ENCODE results near the gene ANKRD55.

Gene ANKRD55

GRCh38 chr5:56142614-56143372 is 90.3 kb downstream of the ANKRD55 start:
- Histone ChIP-seq H4K8ac (ENCODE audit: low read depth, low read length) (no peak overlapping the region), H3K27me3 (ENCODE audit: control insufficient read depth in 3 of 3, insufficient read depth in 3 of 3, low read depth in 1 of 3, low read length in 3 of 3) (no peaks in the 10 kb centered on the region), H2BK5ac (ENCODE audit: low read length) (no peak overlapping the region), H3K4me2 (ENCODE audit: insufficient read depth, low read length, poor library complexity, severe bottlenecking) (no peak overlapping the region), H4K91ac (ENCODE audit: low read depth, low read length, poor library complexity) (no peak overlapping the region), H3K79me1 (ENCODE audit: low read depth, low read length) (no peaks in the 10 kb centered on the region), H3K36me3 (replicated peaks in 1 of 2; ENCODE audit: control insufficient read depth in 2 of 2, insufficient read depth in 2 of 2, low read length in 2 of 2) (no peaks in the 10 kb centered on the region), H3K9ac (ENCODE audit: low read depth, low read length, poor library complexity) (no peak overlapping the region), H3K23ac (ENCODE audit: low read depth, low read length, poor library complexity) (no peak overlapping the region), H2AK5ac (ENCODE audit: low read depth, low read length) (no peak overlapping the region), H3K27ac (replicated peaks; ENCODE audit: low read length) (no peak overlapping the region), H3K14ac (ENCODE audit: low read length) (no peak overlapping the region), H3K4me1 (ENCODE audit: control insufficient read depth in 2 of 2, insufficient read depth in 1 of 2, low read depth in 1 of 2, low read length in 2 of 2) (peaks cover 0 to 1% of the 10 kb centered on the region in 2 donors), H2BK15ac (ENCODE audit: low read length) (no peak overlapping the region), H3K18ac (ENCODE audit: low read length) (no peak overlapping the region), H2BK120ac (ENCODE audit: low read depth, low read length) (no peak overlapping the region), H3K4me3 (ENCODE audit: low read length in 2 of 2) (no peak overlapping the region), H2BK12ac (ENCODE audit: low read length) (no peak overlapping the region), H3K9me3 (replicated peaks in 1 of 2; ENCODE audit: control insufficient read depth in 2 of 2, insufficient read depth in 1 of 2, low read depth in 1 of 2, low read length in 2 of 2) (peaks cover 0 to 1% of the 10 kb centered on the region in 2 donors), H3K4ac (ENCODE audit: low read length) (no peak overlapping the region), H2AFZ (ENCODE audit: low read length) (no peak overlapping the region)
- no peak for DNase-seq (ENCODE audit: low spot score)
- no CpG with 5 or more reads among the region's 5 CpGs for WGBS, 2 donors (ENCODE audit: extremely low coverage in 2 of 2, insufficient read length in 2 of 2, insufficient replicate concordance in 1 of 2)

DNA sequence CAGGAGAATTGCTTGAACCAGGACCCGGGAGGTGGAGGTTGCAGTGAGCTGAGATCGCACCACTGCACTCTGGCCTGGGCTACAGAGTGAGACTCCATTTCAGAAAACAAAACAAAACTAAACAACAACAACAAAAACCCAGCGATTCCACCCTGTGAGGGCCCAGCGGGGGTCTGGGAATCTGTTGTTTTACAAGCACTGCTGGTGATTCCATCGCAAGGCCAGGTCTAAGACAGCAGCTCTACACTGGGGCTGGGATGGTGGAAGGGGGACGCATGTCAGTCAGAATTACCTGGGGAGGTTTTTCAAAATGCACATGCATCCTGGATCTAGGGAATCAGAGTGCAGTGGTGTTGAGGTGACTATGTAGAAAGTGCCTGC is 90.9 kb downstream of the ANKRD55 start:
- Histone ChIP-seq H3K36me3 (replicated peaks in 1 of 2; ENCODE audit: control insufficient read depth in 2 of 2, insufficient read depth in 2 of 2, low read length in 2 of 2) (no peaks in the 10 kb centered on the region), H3K4ac (ENCODE audit: low read length) (no peak overlapping the region), H3K18ac (ENCODE audit: low read length) (no peak overlapping the region), H3K4me3 (ENCODE audit: low read length in 2 of 2) (no peak overlapping the region), H3K4me2 (ENCODE audit: insufficient read depth, low read length, poor library complexity, severe bottlenecking) (no peak overlapping the region), H4K91ac (ENCODE audit: low read depth, low read length, poor library complexity) (no peak overlapping the region), H4K8ac (ENCODE audit: low read depth, low read length) (no peak overlapping the region), H2BK5ac (ENCODE audit: low read length) (no peak overlapping the region), H2BK12ac (ENCODE audit: low read length) (no peak overlapping the region), H3K9me3 (replicated peaks in 1 of 2; ENCODE audit: control insufficient read depth in 2 of 2, insufficient read depth in 1 of 2, low read depth in 1 of 2, low read length in 2 of 2) (peaks cover 0 to 1% of the 10 kb centered on the region in 2 donors), H3K14ac (ENCODE audit: low read length) (no peak overlapping the region), H2BK120ac (ENCODE audit: low read depth, low read length) (no peak overlapping the region), H3K9ac (ENCODE audit: low read depth, low read length, poor library complexity) (no peak overlapping the region), H3K27ac (replicated peaks; ENCODE audit: low read length) (no peak overlapping the region), H3K23ac (ENCODE audit: low read depth, low read length, poor library complexity) (no peak overlapping the region), H2AK5ac (ENCODE audit: low read depth, low read length) (no peak overlapping the region), H2BK15ac (ENCODE audit: low read length) (no peak overlapping the region), H3K27me3 (ENCODE audit: control insufficient read depth in 3 of 3, insufficient read depth in 3 of 3, low read depth in 1 of 3, low read length in 3 of 3) (no peaks in the 10 kb centered on the region), H3K4me1 (ENCODE audit: control insufficient read depth in 2 of 2, insufficient read depth in 1 of 2, low read depth in 1 of 2, low read length in 2 of 2) (peaks cover 0 to 1% of the 10 kb centered on the region in 2 donors), H2AFZ (ENCODE audit: low read length) (no peak overlapping the region), H3K79me1 (ENCODE audit: low read depth, low read length) (no peaks in the 10 kb centered on the region)
- WGBS, 2 donors (ENCODE audit: extremely low coverage in 2 of 2, insufficient read length in 2 of 2, insufficient replicate concordance in 1 of 2): no CpG with 5 or more reads among the region's 6 CpGs
- DNase-seq (ENCODE audit: low spot score): no peak

DNA sequence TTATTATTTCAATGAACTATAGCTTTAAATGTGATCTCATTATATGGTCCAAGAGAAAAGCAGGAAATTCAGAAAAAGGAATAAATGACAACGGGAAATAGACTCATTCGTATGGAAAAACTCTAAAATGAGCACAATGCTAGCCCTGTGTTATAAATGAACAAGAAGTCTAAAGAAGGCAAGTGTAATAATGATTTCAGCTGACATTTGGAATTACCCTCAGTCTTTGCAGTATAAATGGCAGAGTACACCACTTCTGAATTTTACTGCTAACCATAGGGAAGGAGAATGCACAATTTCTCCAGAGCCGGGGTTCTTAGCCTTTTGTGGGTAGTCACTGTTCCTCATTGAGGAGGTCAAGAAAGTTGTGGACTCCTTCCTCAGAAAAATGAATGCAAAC is 93.1 kb downstream of the ANKRD55 start:
- Histone ChIP-seq H2BK120ac (ENCODE audit: low read depth, low read length) (no peak overlapping the region), H3K14ac (ENCODE audit: low read length) (no peak overlapping the region), H3K79me1 (ENCODE audit: low read depth, low read length) (no peaks in the 10 kb centered on the region), H3K4me3 (ENCODE audit: low read length in 2 of 2) (no peak overlapping the region), H2AFZ (ENCODE audit: low read length) (no peak overlapping the region), H3K4ac (ENCODE audit: low read length) (no peak overlapping the region), H2BK15ac (ENCODE audit: low read length) (no peak overlapping the region), H3K18ac (ENCODE audit: low read length) (no peak overlapping the region), H3K9ac (ENCODE audit: low read depth, low read length, poor library complexity) (no peak overlapping the region), H3K36me3 (replicated peaks in 1 of 2; ENCODE audit: control insufficient read depth in 2 of 2, insufficient read depth in 2 of 2, low read length in 2 of 2) (no peaks in the 10 kb centered on the region), H2AK5ac (ENCODE audit: low read depth, low read length) (no peak overlapping the region), H4K8ac (ENCODE audit: low read depth, low read length) (no peak overlapping the region), H3K23ac (ENCODE audit: low read depth, low read length, poor library complexity) (no peak overlapping the region), H3K27ac (replicated peaks; ENCODE audit: low read length) (no peak overlapping the region), H2BK12ac (ENCODE audit: low read length) (no peak overlapping the region), H2BK5ac (ENCODE audit: low read length) (no peak overlapping the region), H3K27me3 (ENCODE audit: control insufficient read depth in 3 of 3, insufficient read depth in 3 of 3, low read depth in 1 of 3, low read length in 3 of 3) (no peaks in the 10 kb centered on the region), H3K4me1 (ENCODE audit: control insufficient read depth in 2 of 2, insufficient read depth in 1 of 2, low read depth in 1 of 2, low read length in 2 of 2) (peaks cover 0 to 1% of the 10 kb centered on the region in 2 donors), H4K91ac (ENCODE audit: low read depth, low read length, poor library complexity) (no peak overlapping the region), H3K4me2 (ENCODE audit: insufficient read depth, low read length, poor library complexity, severe bottlenecking) (no peak overlapping the region), H3K9me3 (replicated peaks in 1 of 2; ENCODE audit: control insufficient read depth in 2 of 2, insufficient read depth in 1 of 2, low read depth in 1 of 2, low read length in 2 of 2) (no peaks in the 10 kb centered on the region)
- whole genome bisulfite sequencing, 2 donors (ENCODE audit: extremely low coverage in 2 of 2, insufficient read length in 2 of 2, insufficient replicate concordance in 1 of 2): no CpG with 5 or more reads among the region's 3 CpGs
- DNase-seq (ENCODE audit: low spot score): no peak

- Histone ChIP-seq H2AFZ (ENCODE audit: low read length) (no peak overlapping the region), H2BK15ac (ENCODE audit: low read length) (no peak overlapping the region), H3K27me3 (ENCODE audit: control insufficient read depth in 3 of 3, insufficient read depth in 3 of 3, low read depth in 1 of 3, low read length in 3 of 3) (no peaks in the 10 kb centered on the region), H2BK120ac (ENCODE audit: low read depth, low read length) (no peak overlapping the region), H3K79me1 (ENCODE audit: low read depth, low read length) (no peaks in the 10 kb centered on the region), H2BK12ac (ENCODE audit: low read length) (no peak overlapping the region), H3K4me3 (ENCODE audit: low read length in 2 of 2) (no peak overlapping the region), H4K8ac (ENCODE audit: low read depth, low read length) (no peak overlapping the region), H4K91ac (ENCODE audit: low read depth, low read length, poor library complexity) (no peak overlapping the region), H2BK5ac (ENCODE audit: low read length) (no peak overlapping the region), H3K4me2 (ENCODE audit: insufficient read depth, low read length, poor library complexity, severe bottlenecking) (no peak overlapping the region), H3K23ac (ENCODE audit: low read depth, low read length, poor library complexity) (no peak overlapping the region), H3K36me3 (replicated peaks in 1 of 2; ENCODE audit: control insufficient read depth in 2 of 2, insufficient read depth in 2 of 2, low read length in 2 of 2) (no peaks in the 10 kb centered on the region), H3K9ac (ENCODE audit: low read depth, low read length, poor library complexity) (no peak overlapping the region), H3K4ac (ENCODE audit: low read length) (no peak overlapping the region), H3K18ac (ENCODE audit: low read length) (no peak overlapping the region), H3K4me1 (ENCODE audit: control insufficient read depth in 2 of 2, insufficient read depth in 1 of 2, low read depth in 1 of 2, low read length in 2 of 2) (peaks cover 0 to 5% of the 10 kb centered on the region in 2 donors), H3K27ac (replicated peaks; ENCODE audit: low read length) (no peak overlapping the region), H3K14ac (ENCODE audit: low read length) (no peak overlapping the region), H2AK5ac (ENCODE audit: low read depth, low read length) (no peak overlapping the region), H3K9me3 (replicated peaks in 1 of 2; ENCODE audit: control insufficient read depth in 2 of 2, insufficient read depth in 1 of 2, low read depth in 1 of 2, low read length in 2 of 2) (peaks cover 0 to 12% of the 10 kb centered on the region in 2 donors)
- DNase-seq (ENCODE audit: low spot score): no peak
- WGBS, 2 donors (ENCODE audit: extremely low coverage in 2 of 2, insufficient read length in 2 of 2, insufficient replicate concordance in 1 of 2): no CpG with 5 or more reads among the region's 2 CpGs
Measured at GRCh38 chr5:56130664-56131063, 102.5 kb downstream of the ANKRD55 start.
